HG02981 (cell line): ENCODE data around the gene FAM181A.

Experiments used
- ATAC-seq: cut with Tn5 transposase; IDR thresholded peaks from one replicate; pipeline ENCODE4 v1.9.1; 2021; ENCODE audit warnings: mild to moderate bottlenecking, moderate library complexity; ENCODE audit not compliant: unreplicated experiment

FAM181A gene

GRCh38 chr14:93926873-93927799, at the start of gene FAM181A:
Gene FAM181A, plus strand, starts transcription at chr14:93927344. Its CDS starts 942 bp downstream, at chr14:93928286.
- ATAC-seq: no peak

GRCh38 chr14:93878212-93878611, 48.9 kb upstream of the FAM181A start:
- no peak for ATAC-seq

GRCh38 chr14:93878871-93879270, 48.3 kb upstream of the FAM181A start:
- no peak for ATAC-seq

GRCh38 chr14:93879362-93879983, 47.7 kb upstream of the FAM181A start:
- ATAC-seq: no peak

GRCh38 chr14:93880021-93880820, 46.9 kb upstream of the FAM181A start:
- no peak for ATAC-seq

- ATAC-seq: no peak
Observed at GRCh38 chr14:93884950-93885349, 42.2 kb upstream of the FAM181A start.

GRCh38 chr14:93888995-93889394, 38.1 kb upstream of the FAM181A start:
- ATAC-seq: no peak

GRCh38 chr14:93889739-93890483, 37.2 kb upstream of the FAM181A start:
- ATAC-seq: no peak

- no peak for ATAC-seq
Observed at GRCh38 chr14:93891756-93892504, 35.2 kb upstream of the FAM181A start.

GRCh38 chr14:93892505-93892839, 34.7 kb upstream of the FAM181A start:
- ATAC-seq: no peak

GRCh38 chr14:93892923-93893558, 34.1 kb upstream of the FAM181A start:
- no peak for ATAC-seq

GRCh38 chr14:93893661-93894261, 33.4 kb upstream of the FAM181A start:
- ATAC-seq: no peak

- ATAC-seq: no peak
Observed at GRCh38 chr14:93895023-93895604, 32.0 kb upstream of the FAM181A start.

- ATAC-seq: no peak
Observed at GRCh38 chr14:93897476-93897845, 29.7 kb upstream of the FAM181A start.

- ATAC-seq: no peak
Observed at GRCh38 chr14:93898081-93898611, 29.0 kb upstream of the FAM181A start.

GRCh38 chr14:93898731-93899130, 28.4 kb upstream of the FAM181A start:
- no peak for ATAC-seq

GRCh38 chr14:93901813-93902212, 25.3 kb upstream of the FAM181A start:
- ATAC-seq: no peak

GRCh38 chr14:93902619-93903307, 24.4 kb upstream of the FAM181A start:
- no peak for ATAC-seq
